ENCODE data around the gene TMPRSS13.
A peak's percentile ranks its signal among the peaks of the same experiment; 100 is the strongest.
"Not testable (repeated sequence)": the region's sequence is repeated elsewhere in the genome, so short reads cannot be mapped to it uniquely, and the experiment has no call there.

Gene TMPRSS13

DNA sequence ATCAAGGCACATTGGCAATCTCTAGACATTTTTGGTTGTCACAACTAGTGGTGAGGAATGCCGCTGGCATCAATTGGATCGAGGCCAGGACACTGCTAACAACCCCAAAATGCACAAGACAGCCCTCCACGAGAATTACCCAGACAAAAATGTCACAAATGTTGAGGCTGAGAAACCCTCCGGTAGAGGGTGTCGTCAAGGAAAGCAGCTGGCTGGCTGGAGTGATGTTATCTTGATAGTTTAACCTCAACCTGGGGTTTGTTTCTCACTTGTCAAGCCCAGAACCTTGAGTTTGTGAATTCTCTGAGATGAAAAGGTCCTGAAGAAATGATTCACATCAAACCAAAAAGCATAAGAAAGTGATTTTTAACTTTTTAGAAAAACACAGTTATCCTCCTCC, 21.1 kb upstream of the TMPRSS13 start:
- DNase-seq: no peak

DNA sequence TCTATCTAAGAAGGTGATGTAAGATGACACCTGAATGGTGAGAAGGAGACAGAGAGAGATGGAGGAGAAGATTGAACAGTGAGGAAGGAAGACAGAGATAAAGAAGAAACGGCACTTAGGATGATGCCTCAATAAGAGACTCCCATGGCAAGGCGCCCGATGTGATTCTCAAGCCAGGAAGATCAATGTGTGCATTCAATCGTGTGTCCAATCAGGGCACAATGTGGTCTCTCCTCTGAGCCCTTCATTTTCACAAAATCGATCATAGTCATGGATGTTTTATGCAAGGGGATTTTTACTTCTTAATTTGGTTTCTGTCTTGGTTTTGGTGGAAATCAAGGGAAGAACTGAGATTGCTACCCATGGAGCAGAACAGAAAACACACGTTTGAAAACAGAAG, 19.9 kb upstream of the TMPRSS13 start:
- DNase-seq: no peak

DNA sequence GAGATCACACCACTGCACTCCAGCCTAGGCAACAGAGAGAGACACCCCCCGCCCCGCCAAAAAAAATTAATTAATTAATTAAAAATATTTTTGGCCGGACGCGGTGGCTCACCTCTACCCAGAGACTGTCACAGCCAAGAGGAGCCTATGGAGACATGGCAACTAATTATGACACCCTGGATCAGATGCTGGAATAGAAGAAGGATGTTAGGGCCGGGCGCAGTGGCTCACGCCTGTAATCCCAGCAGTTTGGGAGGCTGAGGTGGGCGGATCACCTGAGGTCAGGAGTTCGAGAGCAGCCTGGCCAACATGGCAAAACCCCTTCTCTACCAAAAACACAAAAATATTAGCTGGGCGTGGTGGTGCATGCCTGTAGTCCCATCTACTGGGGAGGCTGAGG, 19.3 kb upstream of the TMPRSS13 start:
- not testable (repeated sequence) for DNase-seq

DNA sequence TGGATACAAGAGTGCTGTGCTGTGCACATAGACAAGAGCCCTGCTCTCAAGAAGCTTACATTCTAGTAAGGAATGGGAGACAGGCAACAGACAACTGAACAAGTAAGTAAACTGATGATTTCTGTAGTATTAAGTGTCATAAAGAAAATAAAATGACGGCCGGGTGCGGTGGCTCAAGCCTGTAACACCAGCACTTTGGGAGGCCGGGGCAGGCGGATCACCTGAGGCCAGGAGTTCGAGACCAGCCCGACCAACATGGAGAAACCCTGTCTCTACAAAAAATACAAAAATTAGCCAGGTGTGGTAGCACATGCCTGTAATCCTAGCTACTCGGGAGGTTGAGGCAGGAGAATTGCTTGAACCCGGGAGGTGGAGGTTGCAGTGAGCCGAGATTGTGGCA, 18.5 kb upstream of the TMPRSS13 start:
- not testable (repeated sequence) for DNase-seq

DNA sequence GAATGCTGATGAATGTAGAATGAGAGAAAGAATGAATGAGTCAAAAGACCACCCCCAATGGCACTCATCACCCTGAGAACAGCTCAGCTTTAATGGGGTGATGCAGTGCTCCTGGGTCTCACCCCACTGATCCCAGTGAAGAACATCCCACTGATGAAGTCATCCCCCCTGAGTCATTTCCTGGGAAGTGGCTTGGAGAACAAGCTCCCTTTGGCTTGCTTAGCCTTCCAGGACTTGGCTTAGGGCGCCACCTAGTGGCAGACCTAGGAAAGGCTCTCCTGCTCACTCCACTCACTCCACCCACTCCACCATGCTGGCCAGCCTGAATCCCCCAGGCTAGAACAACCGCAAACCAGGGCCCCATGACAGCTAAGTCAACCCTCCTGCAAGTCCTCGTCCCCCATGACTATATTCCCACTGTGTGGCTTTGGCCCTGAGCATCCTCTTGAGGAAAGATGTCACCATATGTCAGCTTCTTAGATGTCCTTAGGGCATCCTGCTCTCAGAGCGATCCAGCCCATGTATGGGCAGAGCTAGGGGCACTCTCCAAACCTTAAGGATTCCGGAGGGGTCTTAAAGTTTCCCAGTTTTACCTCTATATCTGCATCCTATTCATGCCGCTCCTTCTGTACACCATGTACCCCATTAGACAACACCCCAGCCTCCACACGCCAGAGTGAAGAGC, 17.8 kb upstream of the TMPRSS13 start:
- DNase-seq: peak; percentile 82 to 96 (median 86)

DNA sequence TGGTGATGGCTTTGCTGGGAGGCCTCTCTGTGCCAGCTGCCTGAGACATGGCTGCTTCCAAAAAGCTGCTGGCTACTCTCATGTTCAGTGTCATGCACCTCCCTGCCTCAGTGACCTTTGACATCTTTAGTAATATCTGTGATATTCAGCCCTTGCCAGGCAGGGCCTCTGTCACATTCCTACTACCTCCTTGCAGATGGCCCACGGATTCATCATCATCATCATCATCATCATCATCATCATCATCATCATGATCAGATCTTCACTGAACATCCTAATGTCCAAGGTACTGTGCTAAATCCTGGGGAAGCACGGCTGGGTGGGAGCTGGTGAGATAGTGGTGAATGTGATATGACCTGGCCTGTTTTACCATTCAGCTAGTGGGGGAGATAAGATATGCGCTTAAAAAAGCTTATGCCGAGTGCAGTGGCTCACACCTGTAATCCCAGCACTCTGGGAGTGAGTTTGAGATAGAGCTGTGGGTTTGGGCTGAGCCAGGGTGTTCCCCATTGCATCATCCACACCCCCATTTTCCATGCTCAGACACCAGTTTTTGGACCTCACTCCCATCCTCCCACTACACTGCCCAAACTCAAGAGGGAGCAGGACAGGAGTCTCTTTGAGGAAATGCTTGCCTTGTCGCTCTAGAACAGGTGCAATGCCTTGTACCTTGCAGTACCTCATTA, 17.1 kb upstream of the TMPRSS13 start:
- DNase-seq: no peak

DNA sequence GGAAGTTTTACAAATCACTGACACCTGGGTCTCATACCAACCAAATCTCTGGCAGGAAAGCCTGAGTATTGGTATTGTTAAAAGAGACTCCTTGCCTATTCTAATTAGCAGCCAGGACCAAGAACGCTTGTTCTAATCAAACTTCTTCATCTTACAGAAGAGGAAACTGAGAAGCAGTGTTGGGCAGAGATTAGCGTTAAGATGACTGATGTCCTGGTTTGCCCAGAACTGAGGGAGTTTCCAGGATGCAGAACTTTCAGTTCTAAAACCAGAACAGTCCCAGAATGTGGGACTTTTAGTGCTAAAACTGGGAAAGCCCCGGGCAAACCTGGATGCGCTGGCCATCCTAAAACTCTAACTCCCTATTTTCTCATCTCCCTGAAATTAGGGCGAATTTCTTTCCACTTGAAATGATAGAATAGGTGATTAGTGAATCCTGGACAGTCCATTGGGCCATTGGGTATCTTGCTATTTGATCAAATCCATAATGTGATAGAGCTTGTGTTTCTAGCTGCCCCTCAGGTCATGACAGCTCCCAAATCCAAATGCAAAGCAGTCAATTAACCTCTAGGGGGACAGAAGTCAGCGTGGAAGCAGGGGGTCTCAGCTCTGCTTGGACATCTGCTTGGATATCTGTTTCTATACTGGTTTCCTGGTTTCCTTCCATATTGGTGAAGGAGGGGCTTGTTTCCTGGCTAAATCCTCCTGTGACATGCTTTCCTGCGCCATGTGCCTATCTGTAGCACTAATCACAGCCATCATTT, 16.0 kb upstream of the TMPRSS13 start:
- peak in 1 of 3 experiments; percentile 30 for DNase-seq

DNA sequence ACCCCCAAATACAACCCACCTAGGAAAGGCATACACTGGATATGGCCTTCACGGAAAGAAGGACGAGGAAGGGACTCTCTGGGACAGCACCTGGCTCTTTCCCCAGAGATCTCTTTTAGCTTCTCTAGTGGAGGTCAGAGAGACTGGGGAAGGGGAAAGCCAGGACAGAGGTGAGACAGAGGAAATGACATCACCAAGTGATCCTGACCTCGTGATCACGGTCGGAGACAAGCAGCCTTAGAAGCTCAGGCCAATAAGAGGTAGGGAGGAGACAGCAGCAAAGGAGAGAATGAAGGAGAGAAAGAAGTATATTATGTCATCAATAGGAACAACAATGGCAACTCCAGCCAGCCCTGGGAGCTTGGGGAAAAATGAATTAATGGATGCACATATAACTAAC, 15.4 kb upstream of the TMPRSS13 start:
- no peak for DNase-seq

DNA sequence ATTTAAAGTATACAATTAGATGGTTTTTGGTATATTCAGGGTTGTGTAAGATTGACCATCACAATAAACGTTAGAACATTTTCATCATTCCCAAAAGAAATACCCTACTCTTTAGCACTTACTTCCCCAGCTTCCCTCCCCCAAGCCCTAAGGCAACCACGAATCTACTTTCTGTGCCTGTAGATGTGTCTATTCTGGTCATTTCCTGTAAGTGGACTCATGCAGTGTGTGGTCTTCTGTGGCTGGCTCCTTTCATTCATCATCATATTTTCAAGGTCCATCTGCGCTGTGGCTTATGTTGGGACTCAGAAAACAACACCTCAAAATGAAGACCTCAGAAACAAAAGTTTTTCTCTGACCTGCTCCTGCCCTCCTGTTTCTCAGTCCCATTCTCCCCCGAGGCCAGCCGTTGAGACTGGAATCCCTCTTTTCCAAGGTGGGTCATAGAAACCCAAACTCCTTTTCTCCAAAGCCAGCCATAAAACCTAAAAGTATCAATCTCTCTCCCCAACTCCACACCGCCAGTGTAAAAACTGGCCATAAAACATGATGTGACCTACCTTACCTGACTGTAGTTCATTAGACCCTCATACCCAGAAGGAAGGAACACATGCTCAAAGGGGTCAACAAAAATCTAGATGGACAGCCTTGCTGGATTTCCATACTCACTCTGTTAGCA, 12.9 kb upstream of the TMPRSS13 start:
- no peak for DNase-seq

DNA sequence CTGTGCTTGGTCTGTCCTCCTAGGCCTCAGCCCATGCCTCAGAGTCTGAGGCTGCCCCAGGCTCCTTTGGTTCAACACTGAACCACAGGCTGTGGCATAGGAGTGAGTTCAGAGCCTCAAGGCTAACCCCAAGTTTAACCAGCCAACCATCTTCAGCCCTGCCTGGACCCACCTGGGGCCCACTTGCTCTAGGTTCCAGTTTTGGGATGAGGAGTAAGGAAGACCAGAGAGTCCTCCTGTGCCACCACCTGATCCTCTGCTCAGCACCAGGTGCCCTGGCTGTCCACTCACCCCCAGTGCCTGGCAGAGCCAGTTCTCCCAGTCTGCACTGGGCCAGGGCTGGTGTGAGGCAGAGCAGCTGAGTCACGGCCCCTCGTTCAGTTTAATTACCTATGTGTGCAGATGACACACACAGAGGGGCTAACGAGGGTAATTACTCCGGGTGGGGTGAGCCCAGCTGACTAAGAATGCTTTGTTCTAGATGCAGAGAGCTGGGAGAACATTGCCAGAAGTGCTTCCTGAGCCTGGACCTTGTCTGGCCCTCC, 12.0 kb upstream of the TMPRSS13 start:
- peak in 2 of 3 experiments; percentile 28 to 59 for DNase-seq

DNA sequence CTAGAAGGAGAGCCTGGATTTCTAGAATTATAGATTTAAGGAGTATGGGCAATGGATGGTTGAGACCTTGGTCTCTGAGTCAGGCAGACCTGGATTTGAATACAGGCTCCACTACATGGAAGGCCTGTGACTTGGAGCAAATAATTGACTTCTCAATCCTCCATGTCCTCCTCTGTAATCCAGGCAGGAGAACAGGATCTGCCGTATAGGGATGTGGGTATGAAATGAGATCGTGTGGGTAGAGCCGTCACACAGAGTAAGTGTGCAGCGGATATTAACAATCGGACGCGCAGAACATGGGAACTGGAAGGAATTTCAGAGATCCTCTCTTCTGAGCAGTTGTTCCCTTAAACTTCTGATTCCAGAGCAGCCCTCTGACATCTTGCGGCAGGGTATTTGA, 11.5 kb upstream of the TMPRSS13 start:
- DNase-seq: no peak

DNA sequence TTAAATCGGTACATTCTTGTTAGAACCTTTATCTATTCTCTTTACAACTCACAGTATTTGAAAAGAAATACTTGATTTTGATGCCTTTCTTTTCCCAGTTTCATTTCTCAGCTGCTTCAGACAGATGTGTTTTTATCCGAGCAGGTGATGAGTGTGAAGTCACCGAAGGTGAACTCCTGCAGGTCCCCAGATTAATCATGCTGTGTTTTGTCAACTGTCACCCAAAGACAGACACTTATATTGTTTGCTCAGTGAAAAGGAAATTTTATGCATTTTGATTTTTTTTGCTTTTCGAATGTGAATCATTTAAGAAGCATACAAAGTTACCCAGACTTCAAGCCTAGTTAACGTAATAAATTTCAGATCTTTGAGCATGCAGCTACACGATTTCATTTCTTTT, 7.8 kb upstream of the TMPRSS13 start:
- peak; percentile 22 to 90 (median 50) for DNase-seq

DNA sequence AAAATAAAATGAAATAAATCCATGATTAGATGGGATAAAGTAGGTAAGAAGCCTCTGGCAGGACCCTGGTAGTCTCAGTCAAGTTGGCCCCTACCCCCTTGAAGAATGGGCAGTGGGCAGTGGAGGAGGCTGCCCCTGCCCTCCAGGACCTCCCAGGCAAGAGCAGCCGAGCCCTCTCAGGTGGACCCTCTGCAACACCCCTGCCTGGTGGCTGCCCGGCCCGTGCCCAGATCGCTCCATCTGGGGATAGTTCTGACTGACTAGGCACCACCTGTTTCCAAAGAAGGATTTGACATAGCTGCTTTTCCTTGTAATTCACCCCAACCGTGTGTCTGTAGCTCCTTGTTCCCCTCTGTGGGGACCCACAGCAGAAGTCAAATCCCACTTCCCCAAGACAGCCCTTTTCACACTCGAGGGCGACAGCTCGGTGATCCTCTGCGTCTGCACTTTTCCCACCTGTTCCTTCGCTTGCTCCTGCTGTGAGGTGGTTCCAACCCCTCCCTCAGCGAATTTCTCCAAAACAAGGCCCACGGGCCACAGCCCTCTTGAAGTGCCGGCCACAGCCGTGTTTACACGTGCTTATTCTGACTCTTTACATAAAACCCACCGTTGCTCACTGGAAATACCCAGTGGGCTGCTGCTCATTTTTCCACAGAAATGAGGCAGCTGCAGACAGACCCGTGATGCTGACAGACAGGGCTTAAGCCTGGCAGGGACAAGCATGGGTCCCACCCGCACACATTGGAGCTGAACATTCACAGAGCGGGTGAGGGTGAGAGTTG, 5.5 kb upstream of the TMPRSS13 start:
- peak in 1 of 3 experiments; percentile 25 for DNase-seq

DNA sequence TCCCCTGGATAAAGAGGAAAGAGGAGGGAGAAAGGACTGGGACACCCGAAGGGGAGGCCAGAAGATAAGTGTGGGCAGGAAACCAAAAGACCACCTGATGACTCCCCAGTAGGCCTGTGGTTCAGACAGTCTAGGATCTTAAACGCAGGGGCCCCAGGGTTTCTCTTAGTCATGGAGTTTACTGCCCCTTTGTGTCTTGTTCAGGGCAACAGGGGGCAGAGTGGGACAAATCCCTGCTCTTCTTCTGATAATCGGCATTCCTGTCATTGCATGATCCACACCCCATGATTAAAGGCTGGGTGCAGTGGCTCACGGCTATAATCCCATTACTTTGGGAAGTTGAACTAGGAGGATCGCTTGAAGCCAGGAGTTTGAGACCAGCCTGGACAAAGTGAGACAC, 4.7 kb upstream of the TMPRSS13 start:
- no peak for DNase-seq

DNA sequence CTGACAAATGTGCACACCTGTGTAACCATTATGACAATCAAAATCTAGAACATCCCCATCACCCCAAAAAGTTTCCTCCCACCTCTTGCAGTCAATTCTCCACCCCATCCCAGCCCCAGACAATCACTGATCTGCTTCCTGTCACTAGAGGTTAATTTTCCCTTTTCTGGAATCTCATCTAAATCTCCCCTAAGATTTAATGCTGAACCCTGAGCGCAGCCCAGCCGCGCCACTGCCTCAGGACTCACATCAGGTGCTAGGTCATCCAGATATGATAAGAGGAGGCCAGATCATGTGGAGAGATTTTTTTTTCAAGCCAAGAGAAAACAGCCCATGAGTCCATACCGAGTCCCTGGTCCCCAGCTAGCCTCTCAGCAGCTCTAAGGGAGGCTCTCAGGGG, 4.3 kb upstream of the TMPRSS13 start:
- no peak for DNase-seq

DNA sequence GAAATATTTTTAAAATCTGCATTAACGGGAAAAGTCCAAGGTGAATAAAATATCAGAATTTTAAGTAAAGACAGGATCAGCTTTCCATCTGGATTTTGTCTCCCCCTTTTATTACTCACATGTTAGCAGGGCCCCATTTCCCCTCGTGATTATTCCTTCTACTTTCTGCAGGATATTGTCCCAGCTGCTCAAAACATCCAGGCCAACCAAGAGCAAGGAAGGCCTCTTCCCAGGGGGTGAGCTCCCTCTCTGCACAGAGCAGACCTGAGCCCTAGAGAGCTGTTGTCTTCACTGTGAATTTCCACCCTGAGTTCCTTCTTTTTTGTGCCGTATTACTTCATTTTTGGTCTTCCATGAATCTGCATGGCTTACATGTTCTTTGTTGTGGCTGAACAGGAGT, 3.7 kb upstream of the TMPRSS13 start:
- no peak for DNase-seq

DNA sequence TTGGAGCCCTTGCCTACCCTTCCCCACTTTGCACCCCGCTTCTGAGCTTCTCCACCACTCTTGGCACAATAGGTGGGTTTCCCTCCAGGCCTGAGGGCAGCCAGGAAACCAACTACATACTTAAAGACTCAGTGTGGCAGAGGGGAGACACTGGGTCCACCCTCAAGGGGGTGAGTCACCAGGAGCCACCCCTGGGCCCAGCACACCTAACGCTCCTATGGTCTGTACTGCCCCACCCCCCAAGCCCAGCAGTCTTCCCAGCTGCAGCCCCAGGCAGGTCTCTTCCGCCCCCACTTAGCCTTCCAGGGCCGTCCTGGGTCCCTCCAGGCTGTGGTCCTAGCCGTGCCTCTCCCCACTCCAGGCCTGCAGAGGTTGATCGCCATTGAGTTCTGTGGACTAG, 3.2 kb upstream of the TMPRSS13 start:
- no peak for DNase-seq

DNA sequence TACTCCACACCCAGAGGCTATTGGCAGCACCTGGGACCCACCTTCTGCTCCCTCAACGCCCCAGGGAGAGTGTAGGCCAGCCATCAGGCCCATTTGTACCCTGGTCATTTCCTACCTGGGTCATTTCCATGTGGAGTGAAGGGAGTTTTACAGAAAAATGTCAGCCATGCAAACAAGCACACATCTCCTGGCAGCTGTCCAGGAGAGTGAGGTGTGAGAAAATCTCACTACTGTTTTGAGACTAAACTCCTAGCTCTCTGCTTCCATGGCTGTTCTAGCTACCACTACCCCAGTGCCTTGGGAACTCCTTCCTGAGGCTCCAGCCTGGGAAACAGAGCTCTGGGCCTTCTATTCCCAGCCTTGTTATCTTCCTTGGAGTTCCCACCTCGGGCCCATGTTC, 2.8 kb upstream of the TMPRSS13 start:
- peak; percentile 6 to 57 (median 38) for DNase-seq

DNA sequence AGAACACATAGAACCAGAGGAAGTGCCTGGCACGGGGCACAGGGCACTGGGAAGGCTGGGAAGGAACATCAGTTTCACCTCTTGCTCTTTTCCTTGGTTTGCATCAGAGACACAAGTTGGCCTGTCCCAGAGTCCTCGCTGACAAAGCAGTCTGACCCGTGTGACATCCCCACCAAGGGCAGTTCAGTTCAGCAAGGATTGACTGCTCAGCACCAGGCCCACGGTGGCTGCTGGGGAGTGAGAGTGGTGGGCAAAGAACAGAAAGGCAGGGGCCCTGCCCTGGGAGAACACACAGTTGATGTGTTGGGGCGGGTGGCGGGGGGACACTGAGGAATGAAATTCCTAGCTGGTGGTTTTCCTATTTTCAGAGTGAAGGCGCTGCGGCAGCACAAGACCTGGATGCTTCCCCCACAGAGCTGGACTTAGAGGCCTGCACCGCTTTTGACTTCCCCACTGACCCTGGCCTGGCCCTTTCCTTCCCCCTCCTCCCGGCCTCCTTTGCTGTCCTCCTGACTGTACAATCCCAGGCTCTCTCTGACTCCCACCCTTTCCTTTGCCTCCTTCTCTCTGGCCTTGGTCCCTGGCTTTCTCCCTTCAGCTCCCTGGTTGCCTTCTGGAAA, 2.2 kb upstream of the TMPRSS13 start:
- DNase-seq: no peak

DNA sequence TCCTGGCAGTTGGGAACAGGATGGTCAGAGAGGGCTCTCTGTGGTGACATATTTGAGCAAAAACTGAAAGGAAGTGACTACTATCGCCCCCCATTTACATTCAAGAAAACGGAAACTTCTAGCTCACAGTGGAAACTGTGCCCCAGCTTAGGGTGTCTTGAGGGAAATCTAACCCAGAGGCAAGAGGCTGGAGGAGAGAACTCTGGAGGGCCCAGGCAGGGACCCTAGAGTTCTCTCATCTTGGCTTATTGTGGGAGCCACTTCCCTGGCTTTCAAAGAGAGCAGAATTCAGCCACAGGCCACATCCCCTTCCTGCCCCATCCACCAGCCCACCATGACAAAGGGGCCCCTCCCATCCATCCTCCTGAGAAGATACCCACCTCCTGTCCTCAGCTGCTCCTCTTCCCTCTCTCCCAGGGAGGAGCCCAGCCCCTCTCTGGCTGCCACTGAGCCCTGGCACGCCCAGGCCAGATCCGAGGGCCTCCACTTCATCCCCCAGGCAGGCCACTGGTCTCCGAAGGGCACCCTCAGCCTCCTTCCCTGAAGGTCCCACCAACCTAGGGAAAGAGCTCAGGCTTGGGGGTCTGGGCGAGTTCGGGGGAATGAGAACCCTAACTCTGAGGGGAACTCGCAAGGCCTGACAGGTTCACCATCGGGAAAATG, 1.6 kb upstream of the TMPRSS13 start:
- DNase-seq: no peak

DNA sequence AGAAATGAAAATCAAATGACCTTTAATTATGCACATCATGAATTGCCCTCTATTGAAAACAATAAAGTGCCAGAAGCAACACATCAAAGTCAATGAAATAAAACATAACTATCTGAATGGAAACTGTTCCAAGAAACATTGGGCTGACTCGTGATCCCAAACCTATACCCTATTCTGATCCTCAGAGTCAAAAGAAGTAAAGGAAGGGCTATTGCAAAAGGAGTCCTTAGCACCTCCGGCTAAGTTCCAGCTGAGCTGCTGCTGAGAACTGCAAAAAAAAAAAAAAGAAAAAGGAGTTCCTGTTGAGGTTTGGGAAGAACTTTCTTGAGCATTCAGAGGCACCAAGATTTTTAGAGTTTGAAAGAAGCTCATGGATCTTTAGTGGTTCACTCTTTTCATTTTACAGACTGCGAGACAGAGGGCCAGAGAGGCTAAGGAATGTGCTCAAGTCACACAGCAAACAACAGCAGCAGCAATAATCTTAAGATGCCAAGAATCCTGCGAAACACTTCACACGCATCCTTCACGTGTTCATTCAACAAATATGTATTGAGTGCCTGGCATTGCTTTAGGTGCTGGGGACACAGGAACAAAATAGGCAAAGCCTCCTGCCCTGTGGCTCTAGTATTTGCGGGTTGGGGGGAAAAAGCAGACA, 841 bp upstream of the TMPRSS13 start:
- DNase-seq: no peak

Measured in NCI-H1417 (cell line).